A673 (cell line): ENCODE results near the gene BTBD18.

Experiments
- CTCF ChIP-seq: fragments of 300-800, 200-600 bp; sonication (generic); conservative IDR thresholded peaks from 2 replicates; pipeline ENCODE4 v1.5.1; 2017; ENCODE audit warnings: low read depth, mild to moderate bottlenecking, antibody characterized with exemption, low read length, moderate library complexity, mixed read lengths
- EZH2 ChIP-seq: fragments of 200-600 bp; sonication (generic); IDR thresholded peaks from 2 replicates; pipeline ENCODE4 v1.6.1; 2017; ENCODE audit warnings: borderline replicate concordance, low read depth, mild to moderate bottlenecking, mixed read lengths, antibody characterized with exemption, low read length; ENCODE audit not compliant: poor library complexity, severe bottlenecking

DNA sequence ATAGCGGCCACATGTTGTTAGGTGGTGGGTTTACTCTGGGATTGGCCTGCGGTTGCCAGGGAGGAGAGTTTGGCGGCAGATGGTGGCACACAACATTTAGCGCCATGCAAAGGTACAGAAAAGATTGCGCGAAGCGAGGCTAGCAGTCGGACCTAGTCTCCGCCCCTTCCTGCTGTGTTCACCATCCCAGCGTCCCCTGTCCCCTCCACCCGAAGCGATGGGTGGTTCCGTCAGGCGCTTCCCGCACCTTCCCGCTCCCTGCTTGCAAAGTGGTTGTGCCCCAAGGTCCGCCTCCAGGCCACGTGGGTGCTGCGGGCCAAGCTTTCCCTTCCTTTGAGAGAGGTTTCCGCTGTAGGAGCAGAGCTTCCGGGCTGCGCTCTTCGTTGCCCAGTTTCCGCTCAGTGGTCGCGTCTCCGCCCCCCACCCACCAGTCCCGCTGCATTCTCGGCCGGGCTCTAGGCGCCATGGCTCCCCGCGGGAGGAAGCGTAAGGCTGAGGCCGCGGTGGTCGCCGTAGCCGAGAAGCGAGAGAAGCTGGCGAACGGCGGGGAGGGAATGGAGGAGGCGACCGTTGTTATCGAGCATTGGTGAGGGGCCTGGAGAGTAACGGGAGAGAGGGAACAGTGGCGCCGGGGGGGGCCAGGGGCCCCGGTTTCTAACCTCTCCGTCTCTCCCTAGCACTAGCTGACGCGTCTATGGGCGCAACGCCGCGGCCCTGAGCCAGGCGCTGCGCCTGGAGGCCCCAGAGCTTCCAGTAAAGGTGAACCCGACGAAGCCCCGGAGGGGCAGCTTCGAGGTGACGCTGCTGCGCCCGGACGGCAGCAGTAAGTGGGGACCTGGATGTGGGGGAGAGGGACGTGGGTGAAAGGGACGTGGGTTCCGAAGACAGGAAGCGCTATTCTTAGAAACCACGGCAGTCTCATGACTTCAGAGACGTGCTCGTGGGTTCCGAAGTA is 10.2 kb downstream of the BTBD18 start, which contains the start of gene SELENOH:
- TF ChIP-seq CTCF (no peak), EZH2 (no peak)
